LNCaP clone FGC (cell line): ENCODE results near the gene PSME2.

Experiments used
- DNase-seq: peaks from one replicate; pipeline ENCODE4 v3.0.0-alpha.2; 2011; ENCODE audit warnings: low read depth
- H3K4me3 ChIP-seq: 2 replicates; pipeline ENCODE4 v1.5.1; 2011; ENCODE audit warnings: mild to moderate bottlenecking, low read depth, low read length, control low read depth
- TF ChIP-seq, protein P1 (sequence below): IDR thresholded peaks from 2 replicates; pipeline ENCODE4 v1.5.1; 2012; ENCODE audit warnings: mild to moderate bottlenecking; ENCODE audit not compliant: control insufficient read depth, insufficient read depth; ENCODE audit errors: extremely low read depth

PSME2 gene

DNA sequence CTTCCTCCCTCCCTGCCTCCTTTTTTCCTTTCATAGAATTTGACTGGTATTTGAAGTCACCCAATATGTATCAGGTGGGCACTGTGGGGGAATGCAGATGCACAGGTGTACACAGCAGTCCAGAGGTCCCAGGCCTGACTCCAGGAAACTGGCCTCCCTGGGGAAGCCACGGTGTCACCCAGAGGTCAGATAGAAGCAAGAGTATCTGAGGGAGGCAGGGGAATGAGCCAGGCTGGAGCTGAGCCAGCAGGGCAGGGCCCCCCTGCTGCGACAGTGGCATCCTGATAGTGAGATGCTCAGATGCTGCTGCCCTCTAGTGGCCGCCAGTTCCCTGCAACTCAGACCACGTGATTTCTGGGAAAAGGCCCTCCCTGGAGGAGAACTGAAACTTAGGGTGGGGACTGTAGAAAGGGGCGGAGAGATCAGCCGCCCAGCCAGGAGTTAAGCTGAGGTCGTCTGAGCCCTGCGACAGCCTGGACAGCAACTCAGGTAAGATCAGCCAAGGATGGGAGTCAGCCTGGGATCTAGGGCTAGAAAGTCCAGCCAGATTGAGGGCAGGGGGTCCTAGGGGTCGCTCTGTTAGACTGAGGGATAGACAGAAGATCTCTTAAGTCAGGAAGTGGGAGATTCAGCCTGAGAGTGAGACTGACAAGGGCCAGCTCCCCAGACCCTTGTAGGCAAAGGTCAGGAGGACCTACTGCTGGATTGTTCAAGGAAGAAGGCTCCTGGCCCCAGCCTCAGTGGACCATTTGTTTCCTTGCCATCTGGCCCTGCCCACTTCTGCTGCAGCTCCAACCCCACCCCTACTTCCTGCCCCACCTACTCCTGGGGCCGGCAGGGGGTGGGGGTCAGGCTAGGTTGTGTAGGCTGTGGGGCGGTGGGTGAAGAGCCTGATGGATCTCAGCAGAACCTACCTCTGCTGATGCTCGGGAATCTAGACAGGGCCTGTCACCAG is 14.7 kb upstream of the PSME2 start, which contains the start of gene IRF9:
IRF9 (plus strand) TSS at position 416 of the 955 bp plus-strand sequence. CDS start 880 bp downstream, outside the sequence.
- TF ChIP-seq, protein P1, sequence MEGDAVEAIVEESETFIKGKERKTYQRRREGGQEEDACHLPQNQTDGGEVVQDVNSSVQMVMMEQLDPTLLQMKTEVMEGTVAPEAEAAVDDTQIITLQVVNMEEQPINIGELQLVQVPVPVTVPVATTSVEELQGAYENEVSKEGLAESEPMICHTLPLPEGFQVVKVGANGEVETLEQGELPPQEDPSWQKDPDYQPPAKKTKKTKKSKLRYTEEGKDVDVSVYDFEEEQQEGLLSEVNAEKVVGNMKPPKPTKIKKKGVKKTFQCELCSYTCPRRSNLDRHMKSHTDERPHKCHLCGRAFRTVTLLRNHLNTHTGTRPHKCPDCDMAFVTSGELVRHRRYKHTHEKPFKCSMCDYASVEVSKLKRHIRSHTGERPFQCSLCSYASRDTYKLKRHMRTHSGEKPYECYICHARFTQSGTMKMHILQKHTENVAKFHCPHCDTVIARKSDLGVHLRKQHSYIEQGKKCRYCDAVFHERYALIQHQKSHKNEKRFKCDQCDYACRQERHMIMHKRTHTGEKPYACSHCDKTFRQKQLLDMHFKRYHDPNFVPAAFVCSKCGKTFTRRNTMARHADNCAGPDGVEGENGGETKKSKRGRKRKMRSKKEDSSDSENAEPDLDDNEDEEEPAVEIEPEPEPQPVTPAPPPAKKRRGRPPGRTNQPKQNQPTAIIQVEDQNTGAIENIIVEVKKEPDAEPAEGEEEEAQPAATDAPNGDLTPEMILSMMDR = peak; percentile 97

DNA sequence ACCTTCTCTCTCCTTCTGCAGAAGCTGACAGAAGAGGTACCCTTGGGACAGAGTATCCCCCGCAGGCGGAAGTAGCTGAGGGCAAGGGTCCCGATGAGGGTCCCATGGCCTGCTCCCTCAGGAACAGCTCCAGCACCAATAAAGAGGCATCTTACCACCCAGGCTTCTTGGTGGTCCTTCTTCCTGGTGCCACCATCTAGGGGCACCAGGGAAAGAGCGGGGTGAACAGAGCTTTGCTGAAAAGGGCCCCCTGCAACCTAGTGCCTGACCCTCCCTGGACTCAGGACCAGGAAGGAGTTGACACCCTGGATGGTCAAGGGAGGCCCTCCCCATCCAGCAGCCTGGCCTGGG is 14.1 kb upstream of the PSME2 start:
- TF ChIP-seq, protein P1 = no peak
- no peak for DNase-seq
- no peak overlapping the region for H3K4me3 ChIP-seq

More for the DNA sequence above, 14.7 kb upstream of the PSME2 start, which contains the start of gene IRF9:
- peak within 1 kb of the TSS; percentile 39 for H3K4me3 ChIP-seq
- DNase-seq = peak; percentile 87

DNA sequence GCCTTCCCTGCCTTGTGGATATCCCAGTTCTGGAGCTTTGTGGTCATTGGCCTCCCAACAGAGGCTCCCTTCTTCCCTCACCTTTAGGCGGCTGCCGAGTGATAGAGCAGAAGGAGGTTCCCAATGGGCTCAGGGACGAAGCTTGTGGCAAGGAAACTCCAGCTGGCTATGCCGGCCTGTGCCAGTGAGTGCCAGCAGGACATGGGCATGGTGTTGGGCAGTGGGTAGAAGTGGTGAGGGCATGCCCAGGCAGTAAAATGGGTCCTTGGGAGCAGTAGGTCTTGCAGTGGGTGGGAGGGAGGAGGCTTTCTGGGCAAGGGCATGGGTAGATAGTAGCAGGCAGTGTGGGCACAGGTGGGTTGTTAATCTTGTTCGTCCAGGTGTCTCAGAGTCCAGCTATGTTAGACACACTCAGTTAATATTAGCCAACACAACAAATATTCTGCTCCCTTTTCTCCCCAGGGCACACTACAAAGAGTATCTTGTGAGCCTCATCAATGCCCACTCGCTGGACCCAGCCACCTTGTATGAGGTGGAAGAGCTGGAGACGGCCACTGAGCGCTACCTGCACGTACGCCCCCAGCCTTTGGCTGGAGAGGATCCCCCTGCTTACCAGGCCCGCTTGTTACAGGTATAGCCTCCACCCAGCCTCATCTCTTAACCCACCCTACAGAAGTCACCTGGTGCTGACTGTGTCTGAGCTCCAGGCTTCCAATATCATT is 13.5 kb upstream of the PSME2 start:
- TF ChIP-seq, protein P1 = no peak
- no peak overlapping the region for H3K4me3 ChIP-seq
- DNase-seq = no peak

DNA sequence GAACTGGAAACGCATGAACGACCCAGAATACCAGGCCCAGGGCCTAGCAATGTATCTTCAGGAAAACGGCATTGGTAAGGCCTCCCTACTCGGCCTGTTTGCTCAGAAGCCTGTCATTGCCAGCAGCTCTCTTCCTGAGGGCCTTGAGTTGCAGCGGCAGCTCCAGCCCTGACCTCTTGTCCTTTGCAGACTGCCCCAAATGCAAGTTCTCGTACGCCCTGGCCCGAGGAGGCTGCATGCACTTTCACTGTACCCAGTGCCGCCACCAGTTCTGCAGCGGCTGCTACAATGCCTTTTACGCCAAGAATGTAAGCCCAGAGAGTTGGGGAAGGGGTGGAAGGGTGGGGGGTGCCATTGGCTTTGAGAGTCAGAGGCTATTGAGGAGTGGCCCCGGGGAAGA is 10.9 kb upstream of the PSME2 start:
- no peak for DNase-seq
- no peak overlapping the region for H3K4me3 ChIP-seq
- TF ChIP-seq, protein P1 = no peak

DNA sequence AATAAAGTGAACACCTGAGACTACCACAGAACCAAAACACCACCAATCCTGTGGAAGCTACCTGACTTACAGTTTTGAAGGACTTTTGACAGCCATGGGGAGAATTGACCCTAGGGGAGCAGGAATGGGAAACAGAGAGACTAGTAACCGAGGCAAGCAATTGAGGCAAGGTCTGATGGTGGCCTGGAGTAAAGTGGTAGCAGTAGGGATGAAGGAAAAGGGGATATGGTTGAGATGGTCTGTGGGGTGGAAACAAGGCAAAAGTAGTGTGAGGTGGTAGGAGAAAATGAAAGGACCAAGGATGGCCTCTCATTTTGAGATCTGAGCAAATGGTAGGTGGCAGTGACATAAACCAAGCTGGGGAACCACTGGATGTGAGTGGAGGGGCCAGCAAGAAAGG is 10.4 kb upstream of the PSME2 start:
- H3K4me3 ChIP-seq = no peak overlapping the region
- DNase-seq = no peak
- TF ChIP-seq, protein P1 = no peak

DNA sequence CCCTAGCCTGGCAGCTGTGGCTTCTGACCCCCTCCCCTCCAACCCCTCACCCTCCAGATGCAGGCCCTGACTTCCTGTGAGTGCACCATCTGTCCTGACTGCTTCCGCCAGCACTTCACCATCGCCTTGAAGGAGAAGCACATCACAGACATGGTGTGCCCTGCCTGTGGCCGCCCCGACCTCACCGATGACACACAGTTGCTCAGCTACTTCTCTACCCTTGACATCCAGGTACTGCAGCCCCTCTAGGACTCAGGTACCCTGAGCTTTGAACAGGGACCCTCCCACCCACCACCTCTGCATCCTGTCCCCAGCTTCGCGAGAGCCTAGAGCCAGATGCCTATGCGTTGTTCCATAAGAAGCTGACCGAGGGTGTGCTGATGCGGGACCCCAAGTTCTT is 8.7 kb upstream of the PSME2 start:
- DNase-seq = no peak
- TF ChIP-seq, protein P1 = no peak
- H3K4me3 ChIP-seq = no peak overlapping the region
